Measurements from ENCODE around the gene C1QTNF7.

GRCh38 chr4:15381806-15382338 lies 46.0 kb upstream of the C1QTNF7 start:
- no peak for TF ChIP-seq EP300 (IDR thresholded peaks at IDR 0.05; ENCODE audit: borderline replicate concordance in 1 of 2, low read depth in 1 of 2, low read length in 1 of 2)
- no peak for TF ChIP-seq FOXM1 (IDR thresholded peaks at IDR 0.05; ENCODE audit: low read depth)
- TF ChIP-seq GABPA (IDR thresholded peaks at IDR 0.05; ENCODE audit: low read depth), result no peak
- TF ChIP-seq FOSL2 (IDR thresholded peaks at IDR 0.05; ENCODE audit: borderline replicate concordance, low read depth), result no peak
- TF ChIP-seq USF1 (IDR thresholded peaks at IDR 0.05; ENCODE audit: borderline replicate concordance, low read depth), result no peak
- TF ChIP-seq REST (IDR thresholded peaks at IDR 0.05; ENCODE audit: low read depth, low read length), result no peak
- TF ChIP-seq SIN3A (IDR thresholded peaks at IDR 0.05; ENCODE audit: borderline replicate concordance, low read depth, low read length), result no peak
- no peak for TF ChIP-seq CTCF (IDR thresholded peaks at IDR 0.05)
- TF ChIP-seq JUND (IDR thresholded peaks at IDR 0.05), result no peak
- no peak for TF ChIP-seq RAD21 (IDR thresholded peaks at IDR 0.05; ENCODE audit: low read length)
- TF ChIP-seq NFIC (IDR thresholded peaks at IDR 0.05; ENCODE audit: borderline replicate concordance), result no peak
- TF ChIP-seq SMC3 (IDR thresholded peaks at IDR 0.05; ENCODE audit: low read depth, low read length), result no peak

All from SK-N-SH (cell line).